ENCODE measurements around the gene DNAH14.

DNAH14 gene

DNA sequence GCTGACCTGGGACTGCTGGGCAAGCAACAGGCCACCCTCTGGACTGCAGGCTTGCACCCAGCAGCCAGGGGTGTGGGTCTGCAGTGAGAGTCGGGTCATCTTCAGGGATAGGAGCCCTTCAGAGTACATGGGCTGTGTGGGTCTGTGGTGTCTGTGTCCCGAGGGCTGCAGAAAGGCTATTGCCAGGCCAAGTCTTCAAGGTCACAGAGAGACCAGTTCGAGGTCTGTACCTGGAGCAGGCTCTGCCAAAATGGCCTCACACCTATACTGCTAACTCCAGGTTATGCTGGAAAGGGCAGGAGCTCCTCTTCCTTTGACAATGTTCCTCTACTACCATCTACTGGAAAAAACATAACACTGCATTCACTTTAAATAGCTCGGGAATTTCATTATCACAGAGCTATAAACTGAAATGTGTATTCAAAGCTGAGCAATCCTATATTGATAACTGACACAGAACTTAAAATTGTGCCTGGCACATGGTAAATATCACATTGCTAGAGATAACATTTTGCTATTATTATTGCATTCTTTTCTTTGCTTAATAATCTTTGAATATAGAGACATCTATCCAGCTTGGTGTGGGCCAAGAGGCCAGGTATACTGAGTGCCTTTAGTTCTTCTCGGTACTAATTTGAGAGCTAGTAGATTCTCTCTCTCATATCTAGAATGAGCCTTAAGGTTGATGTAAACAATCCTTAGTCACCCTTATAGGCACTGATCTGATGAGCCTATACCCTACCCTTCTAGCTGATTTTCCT is 6.9 kb upstream of the DNAH14 start (continued):
- TF ChIP-seq ZBTB21 (tag by site-specific recombination; IDR thresholded peaks at IDR 0.05): no peak
- TF ChIP-seq ZEB2 (tag by site-specific recombination; IDR thresholded peaks at IDR 0.05): peak; percentile 64; the same call in 1 of the 2 replicates
- TF ChIP-seq ZNF677 (tag by site-specific recombination; IDR thresholded peaks at IDR 0.05): no peak
- TF ChIP-seq, protein P1, sequence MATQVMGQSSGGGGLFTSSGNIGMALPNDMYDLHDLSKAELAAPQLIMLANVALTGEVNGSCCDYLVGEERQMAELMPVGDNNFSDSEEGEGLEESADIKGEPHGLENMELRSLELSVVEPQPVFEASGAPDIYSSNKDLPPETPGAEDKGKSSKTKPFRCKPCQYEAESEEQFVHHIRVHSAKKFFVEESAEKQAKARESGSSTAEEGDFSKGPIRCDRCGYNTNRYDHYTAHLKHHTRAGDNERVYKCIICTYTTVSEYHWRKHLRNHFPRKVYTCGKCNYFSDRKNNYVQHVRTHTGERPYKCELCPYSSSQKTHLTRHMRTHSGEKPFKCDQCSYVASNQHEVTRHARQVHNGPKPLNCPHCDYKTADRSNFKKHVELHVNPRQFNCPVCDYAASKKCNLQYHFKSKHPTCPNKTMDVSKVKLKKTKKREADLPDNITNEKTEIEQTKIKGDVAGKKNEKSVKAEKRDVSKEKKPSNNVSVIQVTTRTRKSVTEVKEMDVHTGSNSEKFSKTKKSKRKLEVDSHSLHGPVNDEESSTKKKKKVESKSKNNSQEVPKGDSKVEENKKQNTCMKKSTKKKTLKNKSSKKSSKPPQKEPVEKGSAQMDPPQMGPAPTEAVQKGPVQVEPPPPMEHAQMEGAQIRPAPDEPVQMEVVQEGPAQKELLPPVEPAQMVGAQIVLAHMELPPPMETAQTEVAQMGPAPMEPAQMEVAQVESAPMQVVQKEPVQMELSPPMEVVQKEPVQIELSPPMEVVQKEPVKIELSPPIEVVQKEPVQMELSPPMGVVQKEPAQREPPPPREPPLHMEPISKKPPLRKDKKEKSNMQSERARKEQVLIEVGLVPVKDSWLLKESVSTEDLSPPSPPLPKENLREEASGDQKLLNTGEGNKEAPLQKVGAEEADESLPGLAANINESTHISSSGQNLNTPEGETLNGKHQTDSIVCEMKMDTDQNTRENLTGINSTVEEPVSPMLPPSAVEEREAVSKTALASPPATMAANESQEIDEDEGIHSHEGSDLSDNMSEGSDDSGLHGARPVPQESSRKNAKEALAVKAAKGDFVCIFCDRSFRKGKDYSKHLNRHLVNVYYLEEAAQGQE (tag by site-specific recombination; IDR thresholded peaks at IDR 0.05): no peak
- TF ChIP-seq, protein P2, sequence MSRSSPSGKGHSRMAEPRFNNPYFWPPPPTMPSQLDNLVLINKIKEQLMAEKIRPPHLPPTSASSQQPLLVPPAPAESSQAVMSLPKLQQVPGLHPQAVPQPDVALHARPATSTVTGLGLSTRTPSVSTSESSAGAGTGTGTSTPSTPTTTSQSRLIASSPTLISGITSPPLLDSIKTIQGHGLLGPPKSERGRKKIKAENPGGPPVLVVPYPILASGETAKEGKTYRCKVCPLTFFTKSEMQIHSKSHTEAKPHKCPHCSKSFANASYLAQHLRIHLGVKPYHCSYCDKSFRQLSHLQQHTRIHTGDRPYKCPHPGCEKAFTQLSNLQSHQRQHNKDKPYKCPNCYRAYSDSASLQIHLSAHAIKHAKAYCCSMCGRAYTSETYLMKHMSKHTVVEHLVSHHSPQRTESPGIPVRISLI (tag by site-specific recombination; IDR thresholded peaks at IDR 0.05): no peak
- TF ChIP-seq, protein P3, sequence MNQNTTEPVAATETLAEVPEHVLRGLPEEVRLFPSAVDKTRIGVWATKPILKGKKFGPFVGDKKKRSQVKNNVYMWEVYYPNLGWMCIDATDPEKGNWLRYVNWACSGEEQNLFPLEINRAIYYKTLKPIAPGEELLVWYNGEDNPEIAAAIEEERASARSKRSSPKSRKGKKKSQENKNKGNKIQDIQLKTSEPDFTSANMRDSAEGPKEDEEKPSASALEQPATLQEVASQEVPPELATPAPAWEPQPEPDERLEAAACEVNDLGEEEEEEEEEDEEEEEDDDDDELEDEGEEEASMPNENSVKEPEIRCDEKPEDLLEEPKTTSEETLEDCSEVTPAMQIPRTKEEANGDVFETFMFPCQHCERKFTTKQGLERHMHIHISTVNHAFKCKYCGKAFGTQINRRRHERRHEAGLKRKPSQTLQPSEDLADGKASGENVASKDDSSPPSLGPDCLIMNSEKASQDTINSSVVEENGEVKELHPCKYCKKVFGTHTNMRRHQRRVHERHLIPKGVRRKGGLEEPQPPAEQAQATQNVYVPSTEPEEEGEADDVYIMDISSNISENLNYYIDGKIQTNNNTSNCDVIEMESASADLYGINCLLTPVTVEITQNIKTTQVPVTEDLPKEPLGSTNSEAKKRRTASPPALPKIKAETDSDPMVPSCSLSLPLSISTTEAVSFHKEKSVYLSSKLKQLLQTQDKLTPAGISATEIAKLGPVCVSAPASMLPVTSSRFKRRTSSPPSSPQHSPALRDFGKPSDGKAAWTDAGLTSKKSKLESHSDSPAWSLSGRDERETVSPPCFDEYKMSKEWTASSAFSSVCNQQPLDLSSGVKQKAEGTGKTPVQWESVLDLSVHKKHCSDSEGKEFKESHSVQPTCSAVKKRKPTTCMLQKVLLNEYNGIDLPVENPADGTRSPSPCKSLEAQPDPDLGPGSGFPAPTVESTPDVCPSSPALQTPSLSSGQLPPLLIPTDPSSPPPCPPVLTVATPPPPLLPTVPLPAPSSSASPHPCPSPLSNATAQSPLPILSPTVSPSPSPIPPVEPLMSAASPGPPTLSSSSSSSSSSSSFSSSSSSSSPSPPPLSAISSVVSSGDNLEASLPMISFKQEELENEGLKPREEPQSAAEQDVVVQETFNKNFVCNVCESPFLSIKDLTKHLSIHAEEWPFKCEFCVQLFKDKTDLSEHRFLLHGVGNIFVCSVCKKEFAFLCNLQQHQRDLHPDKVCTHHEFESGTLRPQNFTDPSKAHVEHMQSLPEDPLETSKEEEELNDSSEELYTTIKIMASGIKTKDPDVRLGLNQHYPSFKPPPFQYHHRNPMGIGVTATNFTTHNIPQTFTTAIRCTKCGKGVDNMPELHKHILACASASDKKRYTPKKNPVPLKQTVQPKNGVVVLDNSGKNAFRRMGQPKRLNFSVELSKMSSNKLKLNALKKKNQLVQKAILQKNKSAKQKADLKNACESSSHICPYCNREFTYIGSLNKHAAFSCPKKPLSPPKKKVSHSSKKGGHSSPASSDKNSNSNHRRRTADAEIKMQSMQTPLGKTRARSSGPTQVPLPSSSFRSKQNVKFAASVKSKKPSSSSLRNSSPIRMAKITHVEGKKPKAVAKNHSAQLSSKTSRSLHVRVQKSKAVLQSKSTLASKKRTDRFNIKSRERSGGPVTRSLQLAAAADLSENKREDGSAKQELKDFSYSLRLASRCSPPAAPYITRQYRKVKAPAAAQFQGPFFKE (tag by site-specific recombination; IDR thresholded peaks at IDR 0.05; ENCODE audit: borderline replicate concordance): no peak
- no peak for TF ChIP-seq ZNF629 (tag by site-specific recombination; IDR thresholded peaks at IDR 0.05)
- TF ChIP-seq PRDM1 (tag by site-specific recombination; IDR thresholded peaks at IDR 0.05): no peak
- TF ChIP-seq ZNF785 (tag by site-specific recombination; IDR thresholded peaks at IDR 0.05): no peak; the same call in 1 of the 2 replicates
- TF ChIP-seq, protein P4, sequence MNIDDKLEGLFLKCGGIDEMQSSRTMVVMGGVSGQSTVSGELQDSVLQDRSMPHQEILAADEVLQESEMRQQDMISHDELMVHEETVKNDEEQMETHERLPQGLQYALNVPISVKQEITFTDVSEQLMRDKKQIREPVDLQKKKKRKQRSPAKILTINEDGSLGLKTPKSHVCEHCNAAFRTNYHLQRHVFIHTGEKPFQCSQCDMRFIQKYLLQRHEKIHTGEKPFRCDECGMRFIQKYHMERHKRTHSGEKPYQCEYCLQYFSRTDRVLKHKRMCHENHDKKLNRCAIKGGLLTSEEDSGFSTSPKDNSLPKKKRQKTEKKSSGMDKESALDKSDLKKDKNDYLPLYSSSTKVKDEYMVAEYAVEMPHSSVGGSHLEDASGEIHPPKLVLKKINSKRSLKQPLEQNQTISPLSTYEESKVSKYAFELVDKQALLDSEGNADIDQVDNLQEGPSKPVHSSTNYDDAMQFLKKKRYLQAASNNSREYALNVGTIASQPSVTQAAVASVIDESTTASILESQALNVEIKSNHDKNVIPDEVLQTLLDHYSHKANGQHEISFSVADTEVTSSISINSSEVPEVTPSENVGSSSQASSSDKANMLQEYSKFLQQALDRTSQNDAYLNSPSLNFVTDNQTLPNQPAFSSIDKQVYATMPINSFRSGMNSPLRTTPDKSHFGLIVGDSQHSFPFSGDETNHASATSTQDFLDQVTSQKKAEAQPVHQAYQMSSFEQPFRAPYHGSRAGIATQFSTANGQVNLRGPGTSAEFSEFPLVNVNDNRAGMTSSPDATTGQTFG (tag by site-specific recombination; IDR thresholded peaks at IDR 0.05; ENCODE audit: borderline replicate concordance): no peak
- no peak for TF ChIP-seq ZNF354C (tag by site-specific recombination; IDR thresholded peaks at IDR 0.05; ENCODE audit: borderline replicate concordance, low read depth)
- no peak for TF ChIP-seq ZNF626 (tag by site-specific recombination; IDR thresholded peaks at IDR 0.05)
- TF ChIP-seq ZNF76 (tag by site-specific recombination; IDR thresholded peaks at IDR 0.05; ENCODE audit: borderline replicate concordance, low read depth): no peak
- TF ChIP-seq SCRT2 (tag by site-specific recombination; IDR thresholded peaks at IDR 0.05): peak; percentile 73
- no peak for TF ChIP-seq ZNF670 (tag by site-specific recombination; IDR thresholded peaks at IDR 0.05; ENCODE audit: low read depth)
- TF ChIP-seq ZNF416 (tag by site-specific recombination; IDR thresholded peaks at IDR 0.05): no peak
- TF ChIP-seq ZNF707 (tag by site-specific recombination; IDR thresholded peaks at IDR 0.05): no peak
- TF ChIP-seq ZNF37A (tag by site-specific recombination; IDR thresholded peaks at IDR 0.05): no peak
- no peak for TF ChIP-seq ZNF830 (tag by site-specific recombination; IDR thresholded peaks at IDR 0.05; ENCODE audit: low read depth)
- TF ChIP-seq ZSCAN16 (tag by site-specific recombination; IDR thresholded peaks at IDR 0.05): no peak
- TF ChIP-seq ZNF473 (tag by site-specific recombination; IDR thresholded peaks at IDR 0.05): no peak
- no peak for TF ChIP-seq ZNF394 (tag by site-specific recombination; IDR thresholded peaks at IDR 0.05; ENCODE audit: borderline replicate concordance)
- no peak for TF ChIP-seq ZBTB8A (tag by site-specific recombination; IDR thresholded peaks at IDR 0.05)
- TF ChIP-seq ZFP69B (tag by site-specific recombination; IDR thresholded peaks at IDR 0.05): no peak
- TF ChIP-seq ZNF138 (tag by site-specific recombination; IDR thresholded peaks at IDR 0.05; ENCODE audit: borderline replicate concordance): no peak
- TF ChIP-seq ZNF530 (tag by site-specific recombination; IDR thresholded peaks at IDR 0.05; ENCODE audit: low read depth): no peak
- TF ChIP-seq ZNF184 (tag by site-specific recombination; IDR thresholded peaks at IDR 0.05): no peak
- TF ChIP-seq ZIC2 (tag by site-specific recombination; IDR thresholded peaks at IDR 0.05): no peak
